GM10266 (cell line): ENCODE measurements around the gene SLC51B.

Source experiments
- DNase-seq: peaks from one replicate; pipeline ENCODE4 v3.0.0; 2012; ENCODE audit errors: extremely low spot score
- CTCF ChIP-seq: IDR thresholded peaks from 2 replicates; pipeline ENCODE4 v1.5.1; 2012; ENCODE audit warnings: mild to moderate bottlenecking, low read depth; ENCODE audit not compliant: control insufficient read depth, insufficient read depth; ENCODE audit errors: missing control alignments

The SLC51B gene

GRCh38 chr15:65054333-65055200 lies 9.4 kb downstream of the SLC51B start:
- peak; percentile 73 for DNase-seq

GRCh38 chr15:65055201-65055870 lies 10.1 kb downstream of the SLC51B start:
- no peak for DNase-seq
- no peak for TF ChIP-seq CTCF

More at GRCh38 chr15:65054333-65055200, 9.4 kb downstream of the SLC51B start:
- TF ChIP-seq CTCF, result peak; percentile 85

- TF ChIP-seq CTCF, result no peak
- DNase-seq, result no peak
These were observed 10.9 kb downstream of the SLC51B start for GRCh38 chr15:65056106-65056505.

GRCh38 chr15:65056868-65057548 lies 11.8 kb downstream of the SLC51B start:
- DNase-seq, result no peak
- no peak for TF ChIP-seq CTCF

- TF ChIP-seq CTCF, result no peak
- DNase-seq, result no peak
These were observed 12.4 kb downstream of the SLC51B start for GRCh38 chr15:65057549-65057940.

- no peak for TF ChIP-seq CTCF
- DNase-seq, result no peak
These were observed 13.5 kb downstream of the SLC51B start for GRCh38 chr15:65058394-65059368.
